Small intestine (tissue), 7 donors: ENCODE results near the gene TTC39B. TPM values are rescaled to one million over a fixed set of nuclear protein-coding genes. Genes with fewer than 3 reads are reported as not detected.

Experiments
- DNase-seq, 2 donors: peaks; one replicate each; pipeline versions ENCODE4 v3.0.0 to v3.0.0-alpha.2; 2013
- FAIRE-seq: peaks from 2 replicates; lab custom pipeline; 2012; peaks lifted over from hg19 to GRCh38; lab: Jason Lieb, UNC
- H3K27ac ChIP-seq, 3 donors: one replicate each; pipeline ENCODE4 v1.5.1; 2013; ENCODE audit warnings: low read length in 2 of 3, mild to moderate bottlenecking in 2 of 3, control low read depth in 1 of 3, inconsistent platforms in 1 of 3, low read depth in 1 of 3, moderate library complexity in 1 of 3
- H3K27me3 ChIP-seq, 3 donors: one replicate each; pipeline ENCODE4 v1.6.1; 2013; ENCODE audit warnings: low read length in 3 of 3, inconsistent platforms in 1 of 3; ENCODE audit not compliant: control insufficient read depth in 3 of 3, insufficient read depth in 3 of 3
- H3K36me3 ChIP-seq, 3 donors: one replicate each; pipeline ENCODE4 v1.6.1; 2013; ENCODE audit warnings: low read length in 3 of 3, inconsistent platforms in 1 of 3, low read depth in 1 of 3, mild to moderate bottlenecking in 1 of 3, moderate library complexity in 1 of 3; ENCODE audit not compliant: control insufficient read depth in 3 of 3, insufficient read depth in 2 of 3
- H3K4me1 ChIP-seq, 3 donors: one replicate each; pipeline ENCODE4 v1.6.1; 2013; ENCODE audit warnings: low read length in 2 of 3, inconsistent platforms in 1 of 3, low read depth in 1 of 3, mild to moderate bottlenecking in 1 of 3, moderate library complexity in 1 of 3; ENCODE audit not compliant: control insufficient read depth in 3 of 3, insufficient read depth in 2 of 3
- H3K4me3 ChIP-seq, 3 donors: one replicate each; pipeline ENCODE4 v1.5.1; 2013; ENCODE audit warnings: low read length in 3 of 3, control low read depth in 1 of 3, inconsistent platforms in 1 of 3, low read depth in 1 of 3, mild to moderate bottlenecking in 1 of 3, moderate library complexity in 1 of 3
- H3K9me3 ChIP-seq, 2 donors: one replicate each; pipeline ENCODE4 v1.6.1; 2013; ENCODE audit warnings: low read depth in 1 of 2, low read length in 1 of 2; ENCODE audit not compliant: control insufficient read depth in 2 of 2, insufficient read depth in 1 of 2
- WGBS, 3 donors: extraction: QIAGEN DNeasy Blood & Tissue Kit; methylation state at CpG; one replicate each; pipeline ENCODE4 v1.1.7; 2013; 5-methylcytosine and 5-hydroxymethylcytosine counted together
- polyA plus RNA-seq, 4 donors: library from polyadenylated mRNA; stranded (reverse) in 3 of 4; unstranded in 1 of 4; fragments of 200-250 nt in 3 of 4; fragments of 120-200 nt in 1 of 4; gene quantifications; one replicate each; pipeline versions ENCODE4 v1.2.1 to v1.2.3, GENCODE V29; 2013
- donor health status: healthy with polysubstance abuse.
- donor health status: control.
- donor health status: control.
- donor health status: Bipolar disorder and iron deficiency.
- donor health status: healthy.

TTC39B gene
- polyA plus RNA-seq, 4 donors, result 4.8 to 33.6 (median 6.2) TPM

- whole genome bisulfite sequencing, 3 donors, result 52 to 59% (median 53%) methylated on average over 4 of the region's 4 CpGs
- peaks cover 0 to 8% of the 10 kb centered on the region in 2 donors for H3K9me3 ChIP-seq
- H3K4me1 ChIP-seq, result peaks cover 0 to 22% (median 0%) of the 10 kb centered on the region in 3 donors
- H3K27ac ChIP-seq, result peak overlapping the region in 1 of 3 donors; percentile 49
- no peaks in the 10 kb centered on the region for H3K27me3 ChIP-seq
- peaks cover 0 to 3% (median 2%) of the 10 kb centered on the region in 3 donors for H3K36me3 ChIP-seq
- DNase-seq (peak in 1 of 2 donors; percentile 51), FAIRE-seq (no peak)
- H3K4me3 ChIP-seq, result no peak overlapping the region
These were observed 20.7 kb downstream of the TTC39B start for GRCh38 chr9:15286161-15286821.

DNA sequence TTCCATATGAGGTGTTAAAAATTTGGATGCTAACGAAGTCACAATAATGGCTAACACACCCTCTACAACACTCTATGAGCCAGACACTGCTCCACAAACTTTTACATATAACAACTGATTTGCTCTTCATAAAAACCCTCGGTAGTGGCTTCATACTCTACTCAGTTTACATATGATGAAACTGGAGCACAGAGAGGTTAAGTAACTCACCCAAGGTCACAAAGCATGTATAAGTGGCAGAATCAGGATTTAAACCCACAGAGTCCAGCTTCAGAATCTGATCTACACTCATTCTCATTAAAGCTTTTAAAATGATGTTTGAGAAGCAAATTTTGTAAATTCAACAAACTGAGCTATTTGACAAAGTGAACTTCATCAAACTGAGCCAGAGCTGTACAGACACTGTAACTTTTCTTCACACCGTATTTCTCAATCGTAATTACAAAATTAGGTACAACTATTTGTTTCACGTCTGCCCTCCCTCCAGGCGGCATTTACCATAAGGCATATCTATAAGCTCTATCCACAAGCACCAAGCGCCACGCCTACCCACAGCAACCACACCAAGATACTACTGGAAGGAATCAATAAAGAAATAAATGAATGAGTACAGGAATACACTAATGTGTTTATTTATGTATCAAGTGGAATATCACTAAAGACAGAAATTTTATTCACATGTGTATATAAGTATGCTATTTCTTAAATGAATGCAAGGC is 24.3 kb downstream of the TTC39B start:
- H3K36me3 ChIP-seq, result no peaks in the 10 kb centered on the region
- H3K4me3 ChIP-seq, result no peak overlapping the region
- no peaks in the 10 kb centered on the region for H3K27me3 ChIP-seq
- no peak overlapping the region for H3K27ac ChIP-seq
- DNase-seq, result peak in 1 of 2 donors; percentile 40
- FAIRE-seq, result no peak
- 74 to 86% (median 84%) methylated on average over 8 of the region's 8 CpGs for WGBS, 3 donors
- peaks cover 0 to 17% (median under 1%) of the 10 kb centered on the region in 3 donors for H3K4me1 ChIP-seq
- H3K9me3 ChIP-seq, result no peaks in the 10 kb centered on the region

DNA sequence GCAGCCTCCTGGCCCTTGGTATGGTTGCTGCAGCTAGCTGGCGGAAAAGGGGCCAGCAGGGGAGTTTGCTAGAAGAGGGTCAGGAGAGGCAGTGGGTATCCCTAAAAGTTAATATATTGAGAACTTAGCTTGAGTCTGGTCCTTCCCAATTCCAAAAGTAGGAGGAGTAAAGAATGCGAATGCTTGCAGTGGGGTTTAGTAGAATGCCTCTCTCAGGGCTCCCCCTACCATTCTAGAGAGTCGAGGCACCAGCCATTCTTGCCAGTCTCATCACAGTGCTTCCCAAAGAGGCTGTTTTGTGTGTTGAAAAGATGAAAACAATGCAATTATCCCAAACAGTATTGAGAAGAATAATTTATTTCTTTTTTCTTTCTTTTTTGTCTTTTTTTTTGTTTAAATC is 26.4 kb downstream of the TTC39B start:
- H3K9me3 ChIP-seq, result no peaks in the 10 kb centered on the region
- H3K4me3 ChIP-seq, result no peak overlapping the region
- 90 to 96% (median 91%) methylated on average over 3 of the region's 3 CpGs for WGBS, 3 donors
- DNase-seq (no peak), FAIRE-seq (no peak)
- H3K36me3 ChIP-seq, result no peaks in the 10 kb centered on the region
- no peaks in the 10 kb centered on the region for H3K27me3 ChIP-seq
- H3K27ac ChIP-seq, result no peak overlapping the region
- peaks cover 4 to 28% (median 8%) of the 10 kb centered on the region in 3 donors for H3K4me1 ChIP-seq

DNA sequence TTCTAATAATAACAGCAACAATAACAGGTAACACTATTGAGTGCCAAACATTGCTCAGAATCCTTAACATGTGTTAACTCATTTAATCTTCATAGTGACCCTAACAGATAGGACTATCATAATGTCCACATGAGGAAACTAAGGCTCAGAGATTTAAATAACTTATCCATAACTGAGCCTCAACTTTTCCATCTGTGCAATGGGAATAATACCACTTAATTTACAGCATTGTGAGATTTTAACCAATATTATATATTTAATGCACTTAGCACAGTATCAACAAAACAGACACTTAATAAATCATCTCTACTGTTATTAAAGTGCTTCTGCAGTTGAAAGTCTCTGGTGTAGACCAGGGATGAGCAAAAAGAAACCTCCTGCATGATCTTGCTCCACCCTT is 28.2 kb downstream of the TTC39B start:
- FAIRE-seq, result no peak
- no peak overlapping the region for H3K4me3 ChIP-seq
- no peaks in the 10 kb centered on the region for H3K9me3 ChIP-seq

DNA sequence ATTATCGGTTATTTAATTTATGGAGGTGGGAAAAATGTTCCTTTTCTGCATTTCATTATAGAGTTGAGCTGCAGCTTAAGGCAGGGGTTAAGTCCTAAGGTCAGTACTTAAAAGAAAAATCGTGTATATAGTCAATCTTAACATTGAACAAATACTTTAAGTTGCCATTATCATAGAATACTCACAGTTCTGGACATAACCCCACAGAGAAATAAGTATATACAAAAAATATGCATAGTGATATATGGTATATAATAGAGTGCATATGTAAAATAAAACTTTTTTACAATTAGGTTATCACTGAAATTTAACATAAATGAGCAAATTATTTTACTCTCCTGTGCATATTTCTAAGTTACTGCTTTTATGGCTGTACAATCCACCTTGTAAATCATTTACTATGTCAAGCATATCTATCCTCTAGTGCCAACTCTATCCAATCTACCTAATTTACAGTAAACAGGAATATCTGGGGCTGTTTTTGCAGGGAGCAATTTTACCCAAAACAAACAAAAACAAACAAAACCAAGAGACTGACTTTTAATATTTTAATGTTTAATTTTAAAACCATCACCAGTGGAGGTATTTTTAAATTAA is 28.8 kb downstream of the TTC39B start:
- Histone ChIP-seq H3K9me3 (no peaks in the 10 kb centered on the region), H3K4me1 (peaks cover 4 to 32% (median 8%) of the 10 kb centered on the region in 3 donors), H3K27me3 (no peaks in the 10 kb centered on the region), H3K36me3 (peaks cover 0 to 5% (median 0%) of the 10 kb centered on the region in 3 donors), H3K27ac (peak overlapping the region in 1 of 3 donors; percentile 50), H3K4me3 (no peak overlapping the region)
- no peak for FAIRE-seq
- peak; percentile 39 to 66 for DNase-seq
- 18 to 38% (median 30%) methylated on average over 2 of the region's 2 CpGs for WGBS, 3 donors

More for the DNA sequence above, 28.2 kb downstream of the TTC39B start:
- H3K27me3 ChIP-seq, result no peaks in the 10 kb centered on the region
- DNase-seq, result no peak
- H3K27ac ChIP-seq, result peak overlapping the region in 1 of 3 donors; percentile 2
- peaks cover 4 to 32% (median 8%) of the 10 kb centered on the region in 3 donors for H3K4me1 ChIP-seq
- H3K36me3 ChIP-seq, result no peaks in the 10 kb centered on the region

- peaks cover 0 to 8% (median 2%) of the 10 kb centered on the region in 3 donors for H3K36me3 ChIP-seq
- peak overlapping the region in 1 of 3 donors; percentile 50 for H3K27ac ChIP-seq
- peak; percentile 70 for FAIRE-seq
- DNase-seq, result peak; percentile 25 to 61
- H3K9me3 ChIP-seq, result no peaks in the 10 kb centered on the region
- WGBS, 3 donors, result 65 to 75% (median 71%) methylated on average over 9 of the region's 9 CpGs
- H3K4me1 ChIP-seq, result peaks cover 4 to 29% (median 8%) of the 10 kb centered on the region in 3 donors
- no peak overlapping the region for H3K4me3 ChIP-seq
- no peaks in the 10 kb centered on the region for H3K27me3 ChIP-seq
These were observed 29.5 kb downstream of the TTC39B start for GRCh38 chr9:15277400-15278090.

DNA sequence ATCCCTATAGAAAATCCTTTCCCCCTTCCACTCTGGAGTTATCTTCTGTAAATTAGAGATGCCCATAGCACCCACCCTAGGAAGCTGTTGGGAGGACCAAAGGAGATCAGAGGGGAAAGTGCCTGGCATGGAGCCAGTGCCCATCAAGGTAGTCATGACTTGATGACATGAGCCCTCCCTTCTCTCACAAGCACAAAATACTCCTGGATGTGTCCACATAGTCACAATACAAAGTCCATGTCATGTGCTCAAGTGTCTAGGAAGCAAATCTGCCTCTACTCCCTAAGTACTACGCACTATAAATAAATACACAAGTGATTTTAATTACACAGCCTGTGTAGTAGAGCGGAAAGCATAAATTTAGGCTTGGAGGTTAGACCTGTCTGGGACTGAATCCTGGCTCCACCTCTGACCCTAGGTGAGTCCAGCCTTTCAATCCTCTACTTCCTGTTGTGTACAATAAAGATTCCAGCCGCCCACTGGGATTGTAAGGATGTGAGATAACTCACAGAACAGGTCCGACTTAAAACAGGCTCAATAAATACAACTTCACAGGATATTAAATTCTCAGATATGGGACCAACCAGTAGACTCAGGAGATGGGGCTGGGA is 30.6 kb downstream of the TTC39B start:
- H3K27me3 ChIP-seq, result no peaks in the 10 kb centered on the region
- H3K4me3 ChIP-seq, result no peak overlapping the region
- H3K36me3 ChIP-seq, result peaks cover 0 to 16% (median 4%) of the 10 kb centered on the region in 3 donors
- FAIRE-seq (no peak), DNase-seq (peak; percentile 62 to 66)
- 37 to 73% (median 65%) methylated on average over 4 of the region's 4 CpGs for WGBS, 3 donors
- H3K4me1 ChIP-seq, result peaks cover 4 to 28% (median 8%) of the 10 kb centered on the region in 3 donors
- H3K27ac ChIP-seq, result peak overlapping the region in 1 of 3 donors; percentile 48
- no peaks in the 10 kb centered on the region for H3K9me3 ChIP-seq
